Anterior cingulate cortex (tissue), 58 donors: ENCODE results near the gene HBD.
"Not testable (repeated sequence)": the region's sequence is repeated elsewhere in the genome, so short reads cannot be mapped to it uniquely, and the experiment has no call there.

Experiments
- DNase-seq, 58 donors: peaks; one replicate each; lab custom pipeline; 2025; lab: John Stamatoyannopoulos, UW

HBD gene

DNA sequence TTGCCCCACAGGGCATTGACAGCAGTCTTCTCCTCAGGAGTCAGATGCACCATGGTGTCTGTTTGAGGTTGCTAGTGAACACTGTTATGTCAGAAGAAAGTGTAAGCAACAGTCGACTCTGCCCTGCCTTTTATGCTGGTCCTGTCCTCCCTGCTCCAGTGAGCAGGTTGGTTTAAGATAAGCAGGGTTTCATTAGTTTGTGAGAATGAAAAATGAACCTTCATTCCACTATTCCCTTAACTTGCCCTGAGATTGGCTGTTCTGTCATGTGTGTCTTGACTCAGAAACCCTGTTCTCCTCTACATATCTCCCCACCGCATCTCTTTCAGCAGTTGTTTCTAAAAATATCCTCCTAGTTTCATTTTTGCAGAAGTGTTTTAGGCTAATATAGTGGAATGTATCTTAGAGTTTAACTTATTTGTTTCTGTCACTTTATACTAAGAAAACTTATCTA is at the start of gene HBD:
Gene HBD (minus strand): TSS at position 103 of the 454 bp plus-strand sequence. CDS start 50 bp downstream, at position 53.
- no peak for DNase-seq

DNA sequence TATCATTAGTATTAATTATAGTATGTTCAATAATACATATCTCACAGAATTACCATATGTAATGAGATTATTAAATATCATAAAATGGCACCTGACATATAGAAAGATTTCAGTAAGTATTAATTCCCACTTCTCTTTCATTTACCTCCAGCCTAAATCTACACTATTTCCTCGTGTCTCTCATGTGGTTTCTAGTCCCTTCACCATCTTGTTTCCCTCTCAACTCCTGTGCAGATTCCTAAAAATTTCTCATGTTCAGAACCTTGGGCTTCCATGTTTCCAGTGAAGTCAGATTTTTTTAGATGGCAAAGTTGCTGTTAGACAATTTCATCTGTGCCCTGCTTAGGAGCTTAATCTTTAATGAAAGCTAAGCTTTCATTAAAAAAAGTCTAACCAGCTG is 49.6 kb upstream of the HBD start:
- DNase-seq = no peak

DNA sequence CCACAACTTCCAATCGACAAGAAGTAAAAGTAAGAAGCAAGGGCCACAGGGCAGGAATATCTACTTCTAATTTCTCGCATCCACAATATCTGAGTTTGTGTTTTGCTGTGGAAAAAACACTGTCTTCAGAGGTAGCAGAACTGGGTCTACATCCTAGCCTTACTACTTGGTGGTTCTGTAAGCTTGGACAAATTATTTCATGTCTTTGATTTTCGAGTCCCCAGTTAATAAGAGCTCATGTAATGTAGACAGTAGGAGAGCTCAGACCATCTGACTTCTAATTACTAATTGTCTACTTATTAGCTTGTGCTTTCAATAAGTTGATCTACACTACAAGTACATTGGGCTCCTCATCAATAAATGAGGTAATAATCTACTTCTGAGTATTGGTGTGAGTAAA is 48.8 kb upstream of the HBD start:
- DNase-seq = no peak

DNA sequence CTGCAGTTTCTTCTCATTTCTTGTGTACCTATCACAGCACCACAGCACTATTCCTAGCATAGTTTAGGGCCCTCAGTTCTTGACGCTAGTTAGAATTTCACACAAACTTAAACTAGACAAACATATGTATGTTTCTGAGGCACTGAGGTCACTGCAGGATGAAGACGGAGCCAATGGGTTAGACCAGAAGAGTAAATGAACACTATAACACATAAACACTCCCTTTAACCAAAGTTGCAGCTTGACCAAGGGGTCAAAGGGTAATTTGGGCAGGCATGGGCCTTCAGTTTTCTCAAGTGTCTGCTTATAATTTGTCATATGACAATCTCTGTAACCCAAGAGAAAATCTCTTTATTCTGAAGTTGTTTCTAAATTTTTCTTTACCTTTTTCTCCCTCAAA is 48.3 kb upstream of the HBD start:
- DNase-seq = no peak

DNA sequence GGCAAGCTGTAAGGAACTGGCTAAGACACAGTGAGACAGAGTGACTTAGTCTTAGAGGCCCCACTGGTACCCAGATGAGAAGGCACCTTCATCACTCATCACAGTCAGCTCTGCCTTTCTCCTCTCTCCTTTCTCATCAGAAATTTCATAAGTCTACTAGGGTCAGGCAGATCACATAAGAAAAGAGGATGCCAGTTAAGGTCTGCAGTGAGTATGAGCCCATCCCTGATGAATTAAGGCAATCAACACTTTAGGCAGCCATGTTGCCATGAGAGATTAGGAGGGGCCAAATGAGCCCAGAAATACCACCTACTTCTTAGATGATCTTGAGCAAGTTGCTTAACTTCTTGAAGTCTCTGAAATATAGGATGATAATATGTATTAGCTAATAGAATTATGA is 47.3 kb upstream of the HBD start:
- DNase-seq = no peak

DNA sequence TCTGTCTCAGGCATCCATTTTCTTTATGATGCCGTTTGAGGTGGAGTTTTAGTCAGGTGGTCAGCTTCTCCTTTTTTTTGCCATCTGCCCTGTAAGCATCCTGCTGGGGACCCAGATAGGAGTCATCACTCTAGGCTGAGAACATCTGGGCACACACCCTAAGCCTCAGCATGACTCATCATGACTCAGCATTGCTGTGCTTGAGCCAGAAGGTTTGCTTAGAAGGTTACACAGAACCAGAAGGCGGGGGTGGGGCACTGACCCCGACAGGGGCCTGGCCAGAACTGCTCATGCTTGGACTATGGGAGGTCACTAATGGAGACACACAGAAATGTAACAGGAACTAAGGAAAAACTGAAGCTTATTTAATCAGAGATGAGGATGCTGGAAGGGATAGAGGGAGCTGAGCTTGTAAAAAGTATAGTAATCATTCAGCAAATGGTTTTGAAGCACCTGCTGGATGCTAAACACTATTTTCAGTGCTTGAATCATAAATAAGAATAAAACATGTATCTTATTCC is 46.4 kb upstream of the HBD start:
- DNase-seq = peak in 6 of 58 donors; percentile 1 to 53 (median 7)

DNA sequence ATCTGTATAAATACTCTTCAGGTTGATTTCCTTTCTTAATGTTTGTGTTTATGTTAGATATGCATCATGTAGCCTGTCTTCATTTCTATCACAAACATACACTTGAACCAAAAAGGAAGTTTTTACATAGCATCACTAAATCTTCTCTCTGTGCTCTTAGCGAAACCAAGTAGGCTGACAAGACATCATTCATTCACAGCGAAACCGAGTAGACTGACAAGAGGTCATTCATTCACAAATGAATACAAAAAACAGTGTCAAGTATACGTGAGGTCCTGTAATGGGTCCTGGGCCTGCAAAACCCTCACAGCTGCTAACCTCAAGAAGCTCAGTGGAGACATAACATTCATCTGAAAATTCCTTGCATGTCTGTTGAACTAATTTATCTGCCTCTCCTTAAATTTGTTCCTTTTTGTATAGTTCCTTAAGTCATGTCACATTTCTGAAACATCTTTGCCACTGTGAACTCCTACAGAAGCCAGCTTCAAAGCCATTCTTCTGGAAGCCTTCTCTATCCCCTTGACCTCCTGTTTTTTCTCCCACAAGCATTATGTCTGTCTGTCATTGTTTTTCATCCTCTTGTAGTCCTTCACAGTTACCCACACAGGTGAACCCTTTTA is 45.3 kb upstream of the HBD start:
- no peak for DNase-seq

DNA sequence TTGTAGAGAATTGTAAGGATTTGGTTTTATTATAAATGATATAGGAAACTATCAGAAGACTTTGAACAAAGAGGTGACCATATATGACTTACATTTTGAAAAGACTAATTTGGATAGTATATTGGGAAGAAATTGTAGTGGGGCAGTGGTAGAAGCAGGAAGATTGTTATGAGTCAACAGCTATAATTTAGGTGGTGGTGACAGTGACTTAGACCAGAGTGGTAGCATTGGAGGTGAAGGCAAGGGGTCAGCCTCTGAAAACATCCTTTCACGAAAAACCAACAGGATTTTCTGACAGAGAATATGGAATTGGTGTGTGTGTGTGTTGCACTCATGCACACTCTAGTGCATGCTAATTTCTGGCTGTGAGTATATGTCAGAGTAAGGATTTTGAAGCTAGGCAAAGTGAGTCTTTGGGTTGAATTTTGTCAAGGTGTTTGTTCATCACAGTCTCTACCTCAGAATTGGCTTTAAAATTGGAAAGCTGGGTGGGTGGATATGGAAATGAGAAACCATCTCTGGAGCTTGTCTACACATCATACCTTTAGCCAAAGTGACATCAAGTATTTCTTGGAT is 43.6 kb upstream of the HBD start:
- no peak for DNase-seq

DNA sequence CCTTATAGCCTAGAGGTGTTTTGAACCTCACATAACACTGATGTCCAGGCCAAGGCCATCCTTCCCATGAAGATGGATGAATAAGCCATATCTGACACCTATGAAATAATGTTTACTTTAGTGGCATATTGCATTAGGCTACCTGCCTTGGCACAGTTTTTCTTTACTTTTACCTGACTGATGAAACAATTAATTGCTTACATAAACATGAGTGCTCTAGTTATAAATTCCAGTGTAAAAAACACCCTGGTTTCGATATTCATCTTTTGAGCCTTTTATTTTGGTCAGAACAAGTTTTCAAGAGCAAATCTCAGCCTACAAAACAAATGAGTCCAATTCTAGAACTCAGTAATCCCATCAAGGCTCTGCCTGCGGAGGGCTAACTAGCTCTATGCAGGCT is 42.4 kb upstream of the HBD start:
- DNase-seq = no peak

DNA sequence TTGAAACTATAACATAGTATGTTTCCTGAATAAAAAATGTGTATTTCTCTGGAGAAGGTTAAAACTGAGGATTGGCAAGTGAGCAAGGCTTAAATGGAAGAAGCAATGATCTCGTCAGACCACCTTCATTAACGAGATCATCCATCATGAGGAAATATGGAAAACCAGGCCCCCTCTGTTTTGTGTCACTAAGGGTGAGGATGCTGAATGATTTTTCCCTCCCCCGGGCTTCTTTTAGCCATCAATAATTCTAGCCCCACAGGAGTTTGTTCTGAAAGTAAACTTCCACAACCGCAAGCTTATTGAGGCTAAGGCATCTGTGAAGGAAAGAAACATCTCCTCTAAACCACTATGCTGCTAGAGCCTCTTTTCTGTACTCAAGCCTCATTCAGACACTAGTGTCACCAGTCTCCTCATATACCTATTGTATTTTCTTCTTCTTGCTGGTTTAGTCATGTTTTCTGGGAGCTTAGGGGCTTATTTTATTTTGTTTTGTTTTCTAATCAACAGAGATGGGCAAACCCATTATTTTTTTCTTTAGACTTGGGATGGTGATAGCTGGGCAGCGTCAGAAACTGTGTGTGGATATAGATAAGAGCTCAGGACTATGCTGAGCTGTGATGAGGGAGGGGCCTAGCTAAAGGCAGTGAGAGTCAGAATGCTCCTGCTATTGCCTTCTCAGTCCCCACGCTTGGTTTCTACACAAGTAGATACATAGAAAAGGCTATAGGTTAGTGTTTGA is 41.3 kb upstream of the HBD start:
- DNase-seq = no peak

DNA sequence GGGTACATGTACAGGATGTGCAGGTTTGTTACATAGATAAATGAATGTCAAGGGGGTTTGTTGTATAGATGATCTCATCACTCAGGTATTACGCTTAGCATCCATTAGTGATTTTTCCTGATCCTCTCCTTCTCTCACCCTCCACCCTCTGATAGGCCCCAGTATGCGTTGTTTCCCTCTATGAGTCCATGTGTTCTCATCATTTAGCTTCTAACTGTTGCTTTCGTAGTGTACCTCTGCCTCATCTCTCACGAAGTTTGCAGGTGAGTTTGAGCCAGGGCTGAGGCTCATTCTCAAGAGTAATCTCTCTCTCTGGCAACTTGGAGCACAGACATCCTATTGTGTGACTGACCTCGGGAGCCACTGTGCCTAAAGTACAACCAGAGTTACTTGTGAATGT is 40.1 kb upstream of the HBD start:
- no peak for DNase-seq

DNA sequence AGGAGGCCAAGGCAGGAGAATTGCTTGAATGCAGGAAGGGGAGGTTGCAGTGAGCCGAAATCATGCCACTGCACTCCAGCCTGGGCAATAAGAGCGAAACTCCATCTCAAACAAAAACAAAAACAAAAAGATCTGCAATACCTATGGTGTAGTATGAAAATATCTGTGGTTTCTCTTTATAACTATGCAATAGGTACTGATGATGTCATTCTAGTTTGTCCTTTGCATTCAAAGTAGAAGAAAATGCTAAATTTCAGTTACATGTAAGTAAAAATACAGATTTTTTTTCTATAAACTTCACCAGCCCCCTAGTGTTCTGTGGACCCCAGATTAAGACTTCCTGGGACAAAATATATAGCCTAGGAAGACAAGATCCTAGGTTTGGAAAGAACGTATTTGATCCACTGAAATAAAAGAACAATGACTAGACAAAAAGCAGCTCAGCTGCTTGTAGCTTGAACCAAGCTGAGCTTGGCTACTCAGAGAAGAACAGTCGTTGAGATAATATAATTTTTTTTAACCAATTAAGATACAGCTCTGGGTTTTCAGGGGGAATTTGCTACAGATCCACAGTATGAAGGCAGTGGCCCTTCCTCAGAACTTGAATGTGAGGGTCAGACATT is 38.2 kb upstream of the HBD start:
- no peak for DNase-seq

DNA sequence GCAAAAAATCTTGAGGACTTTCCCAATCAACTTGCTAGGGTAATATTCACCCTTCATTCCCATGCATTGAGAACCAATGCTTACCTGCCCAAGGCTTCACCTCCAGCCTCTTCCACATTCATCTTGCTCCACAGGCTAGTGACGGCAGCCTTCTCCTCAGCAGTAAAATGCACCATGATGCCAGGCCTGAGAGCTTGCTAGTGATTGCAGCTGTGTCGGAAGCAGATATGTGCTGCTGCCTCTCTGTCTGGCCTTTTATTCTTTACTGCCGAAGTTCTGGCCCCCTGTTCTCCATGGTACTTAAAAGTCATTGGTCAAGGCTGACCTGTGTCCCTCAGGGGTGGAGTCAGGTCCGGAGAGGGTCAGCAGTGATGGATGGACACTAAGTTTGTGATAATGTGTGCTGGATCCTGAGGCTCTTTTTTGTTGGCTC is 35.4 kb upstream of the HBD start, which contains the start of gene HBE1:
Gene HBE1 (minus strand): TSS at position 231 of the 433 bp plus-strand sequence. CDS start 55 bp downstream, at position 176.
- no peak for DNase-seq

DNA sequence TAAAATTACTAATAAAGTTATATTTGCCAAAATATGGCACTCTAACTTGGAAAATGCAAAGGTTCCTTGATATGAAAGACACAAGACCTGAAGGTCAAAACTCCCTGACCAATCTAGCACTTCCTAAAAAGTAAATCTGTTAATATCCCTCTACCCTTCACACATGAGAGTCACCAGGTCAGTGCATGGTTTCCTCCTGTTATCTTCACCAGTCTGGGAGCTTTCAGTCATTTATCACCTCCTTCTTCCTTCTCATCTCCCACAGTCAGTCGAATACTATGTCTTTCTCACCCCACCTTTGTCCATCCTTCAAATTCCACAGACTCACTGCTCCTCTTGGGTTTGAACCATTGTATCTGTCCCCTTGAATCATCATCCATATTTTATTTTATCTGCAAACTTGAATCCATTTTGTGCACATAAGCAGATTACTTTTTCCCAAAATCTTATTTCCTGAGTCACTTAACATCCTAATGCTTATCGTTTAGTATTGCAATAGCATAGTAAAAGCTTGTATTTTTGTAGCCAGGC is 32.8 kb upstream of the HBD start:
- no peak for DNase-seq

DNA sequence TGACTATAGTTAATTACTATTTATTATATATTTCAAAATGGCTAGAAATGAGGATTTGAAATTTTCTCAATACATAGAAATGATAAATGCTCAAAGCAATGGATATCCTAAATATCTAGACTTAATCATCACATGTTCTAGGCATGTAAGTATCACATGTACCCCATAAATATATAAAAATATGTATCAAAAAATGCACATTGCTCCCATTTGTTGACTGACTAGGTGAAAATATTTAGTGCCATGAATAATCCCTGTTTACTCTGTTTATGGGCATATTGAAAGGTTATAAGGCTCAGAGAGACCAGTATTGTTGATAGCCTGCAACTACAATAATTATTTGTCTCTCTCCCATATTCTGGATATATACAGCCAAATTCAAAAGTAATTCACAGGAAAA is 32.3 kb upstream of the HBD start:
- DNase-seq = no peak

DNA sequence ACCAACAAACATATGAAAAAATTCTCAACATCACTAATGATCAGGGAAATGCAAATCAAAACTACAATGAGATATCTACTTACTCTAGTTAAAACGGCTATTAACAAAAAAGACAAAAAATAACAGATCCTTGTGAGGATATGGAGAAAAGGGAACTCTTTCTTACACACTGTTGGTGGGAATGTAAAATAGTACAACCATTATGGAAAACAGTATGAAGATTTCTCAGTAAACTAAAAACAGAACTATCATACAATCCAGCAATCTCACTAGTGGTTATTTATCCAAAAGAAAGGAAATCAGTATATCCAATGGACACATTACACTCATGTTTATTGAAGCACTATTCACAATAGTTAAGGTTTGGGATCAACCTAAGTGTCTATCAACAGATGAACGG is 31.5 kb upstream of the HBD start:
- no peak for DNase-seq

DNA sequence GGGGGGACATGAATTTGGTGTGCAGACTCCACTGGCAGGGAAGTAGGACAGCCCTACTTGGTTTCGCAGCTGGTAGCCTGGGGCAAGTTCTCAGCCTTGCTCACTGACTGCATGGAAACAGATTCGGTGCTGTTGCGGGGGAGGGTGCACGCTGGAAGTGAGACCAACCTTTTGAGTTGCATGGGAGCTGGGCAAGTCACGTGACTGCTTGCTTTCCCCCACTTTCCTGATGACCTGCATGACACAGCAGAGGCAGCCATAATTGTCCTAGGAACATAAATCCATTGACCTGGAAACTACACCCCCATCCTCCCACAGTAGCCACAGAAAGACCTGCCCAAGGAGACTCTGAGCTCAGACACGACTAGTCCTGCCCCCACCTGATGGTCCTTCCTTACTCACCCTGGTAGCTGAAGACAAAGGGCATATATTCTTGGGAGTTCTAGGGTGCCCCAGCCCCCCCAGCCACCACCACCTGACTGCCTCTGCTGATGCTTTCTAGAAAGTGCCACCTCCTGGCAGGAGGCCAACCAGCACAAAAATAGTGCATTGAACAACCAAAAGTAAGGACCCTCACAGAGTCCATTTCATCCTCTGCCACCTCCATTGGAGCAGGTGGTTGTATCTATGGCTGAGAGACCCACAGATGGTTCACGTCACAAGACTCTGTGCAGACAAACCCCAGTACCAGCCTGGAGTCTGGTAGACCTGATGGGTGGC is 24.4 kb upstream of the HBD start:
- DNase-seq = no peak

DNA sequence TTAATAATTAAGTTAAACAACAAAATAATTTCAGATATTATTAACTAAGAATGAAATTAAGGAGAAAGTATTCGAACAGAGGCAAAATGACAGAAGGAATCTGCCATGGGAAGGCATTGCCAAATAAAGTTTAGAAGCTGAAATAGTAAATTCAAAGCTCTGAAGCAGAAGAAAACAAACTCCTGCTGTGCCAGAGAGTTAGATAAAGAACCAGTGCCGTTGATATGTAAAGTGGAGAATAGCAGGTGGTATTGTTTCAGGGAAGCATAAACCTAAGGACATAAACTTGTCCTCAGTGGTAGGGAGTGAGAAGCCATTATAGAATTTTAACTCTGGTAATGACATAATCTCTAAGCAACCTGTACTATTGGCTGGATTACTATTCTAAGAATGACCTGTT is 23.0 kb upstream of the HBD start:
- DNase-seq = no peak

DNA sequence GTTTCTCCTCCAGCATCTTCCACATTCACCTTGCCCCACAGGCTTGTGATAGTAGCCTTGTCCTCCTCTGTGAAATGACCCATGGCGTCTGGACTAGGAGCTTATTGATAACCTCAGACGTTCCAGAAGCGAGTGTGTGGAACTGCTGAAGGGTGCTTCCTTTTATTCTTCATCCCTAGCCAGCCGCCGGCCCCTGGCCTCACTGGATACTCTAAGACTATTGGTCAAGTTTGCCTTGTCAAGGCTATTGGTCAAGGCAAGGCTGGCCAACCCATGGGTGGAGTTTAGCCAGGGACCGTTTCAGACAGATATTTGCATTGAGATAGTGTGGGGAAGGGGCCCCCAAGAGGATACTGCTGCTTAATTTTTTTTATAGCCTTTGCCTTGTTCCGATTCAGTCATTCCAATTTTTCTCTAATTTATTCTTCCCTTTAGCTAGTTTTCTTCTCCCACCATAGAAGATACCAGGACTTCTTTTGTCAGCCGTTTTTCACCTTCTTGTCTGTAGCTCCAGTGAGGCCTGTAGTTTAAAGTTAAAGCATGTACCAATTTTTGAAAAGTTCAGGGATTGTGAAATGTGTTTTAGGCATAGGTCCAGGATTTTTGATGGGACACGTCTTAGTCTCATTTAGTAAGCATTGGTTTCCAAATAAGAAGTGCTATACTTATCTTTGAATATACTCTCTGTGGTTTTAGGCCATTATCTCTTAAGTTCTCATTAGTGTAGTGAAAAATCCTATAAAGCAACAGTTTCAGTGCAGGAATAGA is 20.5 kb upstream of the HBD start, which contains the start of gene HBG2:
Gene HBG2 (minus strand): TSS at position 136 of the 768 bp plus-strand sequence. CDS start 53 bp downstream, at position 83.
- DNase-seq = not testable (repeated sequence)
